ENCODE data around the gene HPS5.

Gene HPS5

DNA sequence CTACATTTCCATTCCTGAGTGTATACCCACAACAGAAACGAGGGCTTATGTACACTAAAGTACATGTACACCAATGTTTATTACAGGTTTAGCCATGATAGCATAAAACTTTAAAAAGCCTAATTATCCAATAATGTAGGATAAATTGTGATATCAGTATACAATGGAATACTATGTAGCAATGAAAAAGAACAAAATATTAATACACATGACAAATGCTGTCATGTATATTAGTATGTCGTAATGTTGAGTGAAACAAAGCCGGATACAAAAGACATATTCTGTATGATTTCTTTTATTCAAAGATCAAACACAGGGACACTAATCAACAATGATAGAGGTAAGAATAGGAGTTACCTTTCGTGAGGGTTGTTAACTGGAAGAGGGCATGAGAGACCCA, 88.0 kb downstream of the HPS5 start:
- DNase-seq: no peak

DNA sequence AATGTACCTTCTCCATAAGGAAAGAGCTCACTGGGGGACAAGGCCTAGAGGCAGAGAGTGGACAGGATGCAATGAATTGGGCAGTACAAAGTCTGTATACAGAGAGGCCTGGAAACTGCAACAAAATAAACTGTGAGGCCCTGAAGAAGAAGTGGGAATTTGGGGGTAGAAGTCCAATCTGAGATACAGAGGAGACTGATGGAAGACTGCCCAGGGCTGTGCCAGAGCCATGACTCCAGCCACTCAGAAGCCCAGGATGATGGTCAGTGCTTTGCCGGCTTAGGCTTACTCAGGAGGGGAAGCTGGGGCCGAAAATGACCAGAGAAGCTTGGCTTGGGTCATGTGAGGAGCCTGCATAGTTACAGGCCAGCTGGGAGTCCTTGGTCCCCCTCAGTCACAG, 91.1 kb downstream of the HPS5 start:
- DNase-seq: no peak

DNA sequence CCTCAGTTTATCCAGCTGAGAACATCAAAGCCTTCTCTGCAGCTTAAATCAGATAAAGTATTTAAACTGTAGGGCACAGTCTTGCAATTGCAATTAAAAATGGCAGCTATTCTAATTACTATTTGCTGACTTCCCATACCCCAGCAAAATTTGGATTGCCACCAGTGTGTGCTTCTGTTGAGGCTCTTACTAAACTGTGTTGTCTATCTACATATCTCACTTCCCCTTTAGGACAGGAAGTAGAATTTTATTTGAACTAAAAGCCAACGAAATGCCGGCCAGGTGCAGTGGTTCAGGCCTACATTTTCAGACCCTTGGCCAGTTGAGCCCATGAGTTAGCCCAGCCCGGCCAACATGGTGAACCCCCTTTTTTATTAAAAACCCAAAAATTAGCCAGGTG, 92.4 kb downstream of the HPS5 start:
- DNase-seq: peak; percentile 81

Data from RPMI8226 (cell line).